Endometrial microvascular endothelial cells (primary cell): ENCODE data around the gene B4GALT5. TPM values are rescaled to one million over a fixed set of nuclear protein-coding genes. Genes with fewer than 3 reads are reported as not detected.
"Not testable (repeated sequence)": the region's sequence is repeated elsewhere in the genome, so short reads cannot be mapped to it uniquely, and the experiment has no call there.

Experiments used
- in situ Hi-C: cut with HindIII; loops from 2 replicates; pipeline ENCODE4 v1.10.0; 2017; ENCODE audit warnings: low sequenced_read_pairs, low pct_unique_long_range_greater_than_20kb; ENCODE audit errors: inconsistent ontology term
- total RNA-seq: library from RNA; depleted of rRNA; stranded (reverse); fragments of >200 nt; gene quantifications from one replicate; pipeline ENCODE4 v1.2.3, GENCODE V29; 2015; ENCODE audit errors: inconsistent ontology term

B4GALT5 gene, protein sequence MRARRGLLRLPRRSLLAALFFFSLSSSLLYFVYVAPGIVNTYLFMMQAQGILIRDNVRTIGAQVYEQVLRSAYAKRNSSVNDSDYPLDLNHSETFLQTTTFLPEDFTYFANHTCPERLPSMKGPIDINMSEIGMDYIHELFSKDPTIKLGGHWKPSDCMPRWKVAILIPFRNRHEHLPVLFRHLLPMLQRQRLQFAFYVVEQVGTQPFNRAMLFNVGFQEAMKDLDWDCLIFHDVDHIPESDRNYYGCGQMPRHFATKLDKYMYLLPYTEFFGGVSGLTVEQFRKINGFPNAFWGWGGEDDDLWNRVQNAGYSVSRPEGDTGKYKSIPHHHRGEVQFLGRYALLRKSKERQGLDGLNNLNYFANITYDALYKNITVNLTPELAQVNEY
- total RNA-seq: 30.7 TPM

- in situ Hi-C loops: no loop called here
Observed at GRCh38 chr20:49713753-49714712, at the start of gene B4GALT5. Gene B4GALT5, minus strand, starts transcription at chr20:49713878. Its CDS starts 188 bp downstream, at chr20:49713690.

- in situ Hi-C loops: no loop called here
Observed at GRCh38 chr20:49762940-49763766, 49.5 kb upstream of the B4GALT5 start.

DNA sequence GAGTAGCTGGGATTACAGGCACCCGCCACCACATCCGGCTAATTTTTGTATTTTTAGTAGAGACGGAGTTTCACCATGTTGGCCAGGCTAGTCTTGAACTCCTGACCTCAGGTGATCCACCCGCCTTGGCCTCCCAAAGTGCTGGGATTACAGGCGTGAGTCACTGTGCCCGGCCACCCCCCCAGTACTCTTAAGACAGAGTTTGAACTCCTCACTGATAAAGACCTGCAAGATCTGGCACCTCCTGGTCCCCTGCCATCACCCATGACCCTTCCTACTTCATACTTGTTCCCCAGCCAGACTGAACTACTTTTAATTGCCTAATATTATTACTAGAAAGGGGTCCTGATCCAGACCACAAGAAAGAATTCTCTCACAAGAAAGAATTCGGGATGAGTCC lies 48.2 kb upstream of the B4GALT5 start:
- in situ Hi-C loops: not testable (repeated sequence)

DNA sequence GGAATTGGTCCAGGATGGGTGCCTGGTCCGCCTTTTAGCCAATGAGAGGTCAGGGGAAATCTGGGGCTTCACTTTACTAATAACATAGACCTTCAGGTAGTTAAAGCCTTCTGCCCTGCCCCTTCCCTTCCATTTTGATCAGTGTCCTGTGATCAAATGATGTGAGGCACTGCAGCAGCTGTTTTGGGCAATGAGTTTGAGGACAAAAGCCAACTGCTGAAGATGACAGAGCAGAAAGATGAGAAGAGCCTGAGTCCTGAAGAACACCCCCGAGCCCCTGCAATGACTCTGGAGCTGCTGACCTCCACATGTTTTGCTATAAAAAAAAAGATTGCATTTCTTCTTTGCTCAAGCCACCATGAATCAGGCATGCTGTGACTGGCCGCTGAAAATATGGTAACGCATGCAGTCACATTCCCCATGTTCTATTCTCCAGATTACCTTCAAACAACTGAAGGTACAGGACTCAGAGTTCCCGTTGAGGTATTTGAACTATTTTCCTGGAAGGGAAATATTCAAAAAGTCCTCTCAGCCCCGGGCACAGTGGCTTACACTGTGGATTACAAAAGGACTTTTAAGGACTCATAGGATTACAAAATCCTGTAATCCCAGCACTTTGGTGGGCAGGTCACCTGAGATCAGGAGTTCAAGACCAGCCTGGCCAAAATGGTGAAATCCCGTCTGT lies 45.7 kb upstream of the B4GALT5 start:
- in situ Hi-C loops: no loop called here

DNA sequence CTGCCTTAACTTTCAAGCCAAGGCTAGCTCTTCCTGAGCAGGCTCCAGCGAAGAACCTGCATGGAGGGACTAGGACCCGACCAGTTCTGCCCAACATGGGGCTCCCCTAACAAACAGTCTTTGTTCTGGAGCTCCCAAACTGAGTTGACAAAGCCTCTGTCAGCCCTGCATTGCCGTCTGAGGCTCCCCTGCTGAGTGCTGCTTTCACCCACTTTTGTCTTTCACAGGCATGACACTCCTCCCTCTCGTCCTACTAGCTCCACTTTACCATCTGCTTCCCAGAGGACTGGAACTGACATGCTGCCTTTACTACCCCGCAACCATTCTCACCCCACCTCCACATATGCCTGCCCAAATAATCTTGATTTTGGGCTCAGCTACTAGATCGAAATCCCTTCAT lies 45.1 kb upstream of the B4GALT5 start:
- in situ Hi-C loops: no loop called here

GRCh38 chr20:49757597-49757996 lies 43.9 kb upstream of the B4GALT5 start:
- in situ Hi-C loops: no loop called here

DNA sequence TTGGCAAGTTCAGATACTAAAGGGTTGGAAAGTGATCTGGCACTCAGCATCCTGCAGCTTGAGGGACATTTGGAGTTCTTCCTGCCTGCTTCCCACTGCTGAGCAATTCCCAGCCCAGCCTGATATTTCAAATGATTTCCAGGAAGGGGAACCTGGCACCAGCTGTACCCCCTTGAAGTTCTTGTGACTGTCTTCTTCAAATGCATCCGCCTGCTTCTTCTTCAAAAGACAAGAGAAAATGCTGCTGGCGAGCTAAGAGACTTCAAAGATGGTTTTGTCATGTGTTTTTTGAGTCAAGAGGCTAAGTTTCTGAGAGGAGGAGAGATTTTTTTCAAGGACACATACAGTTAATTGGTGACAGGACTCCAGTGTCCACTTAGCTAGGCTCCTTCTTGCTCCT lies 42.6 kb upstream of the B4GALT5 start:
- in situ Hi-C loops: no loop called here

- in situ Hi-C loops: no loop called here
Observed at GRCh38 chr20:49754596-49754995, 40.9 kb upstream of the B4GALT5 start.

GRCh38 chr20:49753133-49753532 lies 39.5 kb upstream of the B4GALT5 start:
- in situ Hi-C loops: no loop called here

DNA sequence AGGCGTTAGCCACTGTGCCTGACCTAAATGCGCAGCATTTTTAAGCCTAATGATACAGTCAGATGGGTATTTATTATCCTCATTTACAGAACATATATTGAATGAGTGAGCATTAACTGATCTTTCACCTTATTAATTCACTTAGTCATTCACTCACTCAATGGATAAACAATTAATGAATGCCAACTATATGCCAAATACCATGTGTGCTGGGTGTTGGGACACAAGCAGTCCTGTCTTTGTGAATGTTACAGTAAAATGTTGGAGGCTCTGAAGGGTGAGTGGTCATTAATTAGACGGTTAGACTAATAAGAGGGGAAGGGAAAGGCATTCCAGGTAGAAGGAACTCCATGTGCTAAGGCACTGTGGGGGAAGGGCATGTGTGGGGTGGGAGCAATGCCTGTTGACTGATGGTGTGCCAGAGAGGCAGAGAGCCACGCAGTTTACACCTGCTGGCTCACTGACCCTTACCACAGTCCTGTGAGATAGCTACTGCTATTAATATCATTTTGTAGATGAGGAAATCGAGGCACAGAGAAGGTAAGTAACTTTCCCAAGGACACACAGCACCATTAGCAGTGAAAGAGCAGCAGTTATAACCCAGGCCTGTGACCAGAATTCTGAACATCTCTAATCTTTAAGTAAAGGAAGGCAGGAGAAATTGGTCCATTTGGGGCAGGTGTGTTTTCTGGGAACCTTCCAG lies 38.7 kb upstream of the B4GALT5 start:
- in situ Hi-C loops: no loop called here

GRCh38 chr20:49751397-49751736 lies 37.7 kb upstream of the B4GALT5 start:
- in situ Hi-C loops: no loop called here

- in situ Hi-C loops: no loop called here
Observed at GRCh38 chr20:49750611-49751396, 37.1 kb upstream of the B4GALT5 start.

DNA sequence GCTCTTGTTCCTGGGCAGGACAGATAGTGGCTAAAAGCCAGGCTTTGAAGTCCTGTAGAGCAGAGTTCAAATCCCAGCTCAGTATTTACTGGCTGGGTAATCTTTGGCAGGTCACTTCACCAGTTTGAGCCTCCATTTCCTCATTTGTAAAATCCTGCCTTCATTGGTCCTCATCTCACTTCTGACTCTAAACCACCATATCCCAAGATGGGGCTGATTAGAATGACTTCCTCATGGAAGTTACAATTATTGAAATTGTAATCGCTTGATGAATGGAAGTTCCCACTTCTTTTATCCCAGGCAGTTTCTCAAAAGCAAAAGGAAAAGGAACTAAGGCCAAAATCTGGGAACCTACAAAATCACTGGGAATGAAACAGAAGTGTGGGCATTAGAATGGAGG lies 35.9 kb upstream of the B4GALT5 start:
- in situ Hi-C loops: no loop called here

DNA sequence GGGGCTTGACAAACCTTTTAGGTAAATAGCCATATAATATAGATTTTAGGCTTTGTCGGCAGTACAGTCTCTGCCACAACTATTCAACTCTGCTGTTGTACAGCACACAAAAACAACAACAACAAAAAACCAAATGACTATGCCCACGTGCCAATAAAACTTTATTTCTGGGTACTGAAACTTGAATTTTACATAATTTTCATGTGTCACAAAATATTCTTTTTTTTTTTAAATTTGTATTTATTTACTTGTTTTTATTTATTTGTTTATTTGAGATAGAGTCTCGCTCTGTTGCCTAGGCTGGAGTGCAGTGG lies 34.8 kb upstream of the B4GALT5 start:
- in situ Hi-C loops: no loop called here

DNA sequence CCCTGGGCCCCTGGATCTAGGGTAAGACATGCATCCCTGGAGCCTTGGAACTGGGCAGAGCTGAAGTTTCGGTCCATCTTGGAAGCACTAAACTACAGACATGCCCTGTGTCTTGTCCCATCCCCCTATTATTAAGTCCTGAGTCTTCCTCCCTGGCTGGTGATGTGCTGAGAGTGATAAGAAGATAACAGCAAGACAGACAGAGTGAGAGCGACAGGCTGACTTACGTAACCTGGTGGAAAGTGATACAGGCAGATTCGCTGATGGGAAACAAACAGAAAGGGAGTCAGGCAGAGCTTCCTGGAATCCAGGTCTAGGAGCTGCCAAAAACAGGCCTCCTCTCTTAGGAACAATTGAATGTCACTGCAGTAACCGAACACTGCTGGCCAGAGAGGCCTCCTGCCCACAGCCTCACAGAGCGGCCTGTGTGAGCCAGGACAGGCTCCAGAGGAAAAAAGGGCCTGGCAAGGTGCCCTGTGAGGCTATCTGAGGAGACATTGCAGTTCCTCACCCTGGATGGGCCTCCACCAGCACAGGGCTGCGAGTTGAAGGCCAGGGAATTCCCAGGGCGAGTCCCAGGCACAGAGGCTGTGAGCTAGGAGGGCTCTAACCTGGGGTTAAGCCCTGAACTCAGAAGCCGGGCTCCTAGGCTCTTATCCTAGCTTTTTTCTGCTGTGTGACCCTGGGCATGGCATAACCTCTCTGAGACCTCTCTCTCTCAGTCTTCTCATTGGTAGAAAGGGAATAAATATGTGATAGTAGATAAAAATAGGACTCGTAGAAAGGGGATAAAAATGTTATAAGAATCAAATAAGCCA lies 34.2 kb upstream of the B4GALT5 start:
- in situ Hi-C loops: no loop called here

- in situ Hi-C loops: no loop called here
Observed at GRCh38 chr20:49742948-49743347, 29.3 kb upstream of the B4GALT5 start.

DNA sequence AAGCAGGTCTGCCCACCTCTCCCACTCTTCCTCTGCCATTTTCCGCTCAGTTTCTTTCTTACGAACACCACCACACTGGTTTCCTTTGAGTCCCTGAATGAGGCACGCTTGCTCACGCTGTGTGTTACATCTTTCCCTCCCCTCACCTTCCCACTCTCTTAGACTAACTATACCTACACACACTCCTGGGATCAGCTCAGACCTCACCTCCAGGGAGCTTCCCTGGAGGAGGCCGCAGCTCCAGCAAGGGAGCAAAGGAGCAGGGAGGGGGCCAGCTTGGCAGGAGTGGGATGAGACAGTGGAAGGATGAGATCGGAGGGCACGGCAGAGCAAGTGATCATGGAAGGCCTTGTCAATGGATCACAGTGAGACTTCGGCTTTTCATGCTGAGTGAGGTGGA lies 28.3 kb upstream of the B4GALT5 start:
- in situ Hi-C loops: no loop called here
